ENCODE data around the gene UBE2D1.

UBE2D1 gene

DNA sequence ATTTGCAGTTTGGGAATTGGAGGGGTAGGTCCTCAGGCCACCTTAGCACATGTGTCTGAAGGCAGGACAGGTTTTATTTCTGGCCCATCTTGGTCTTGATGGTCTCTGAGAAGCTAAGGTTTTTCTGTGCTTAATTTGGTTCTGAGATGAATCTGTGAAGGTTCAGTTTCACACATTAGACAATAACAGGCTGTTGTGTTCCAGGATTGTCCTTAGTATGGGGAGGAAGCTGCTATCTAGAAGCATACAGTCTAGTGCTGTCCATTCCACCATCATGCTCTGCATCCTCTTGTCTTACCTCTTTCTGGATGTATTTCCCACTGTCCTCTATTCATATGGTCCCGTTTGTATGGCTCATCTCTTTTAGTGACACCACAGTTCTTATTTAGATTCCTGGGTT lies 7.1 kb downstream of the UBE2D1 start:
- no peak for DNase-seq

DNA sequence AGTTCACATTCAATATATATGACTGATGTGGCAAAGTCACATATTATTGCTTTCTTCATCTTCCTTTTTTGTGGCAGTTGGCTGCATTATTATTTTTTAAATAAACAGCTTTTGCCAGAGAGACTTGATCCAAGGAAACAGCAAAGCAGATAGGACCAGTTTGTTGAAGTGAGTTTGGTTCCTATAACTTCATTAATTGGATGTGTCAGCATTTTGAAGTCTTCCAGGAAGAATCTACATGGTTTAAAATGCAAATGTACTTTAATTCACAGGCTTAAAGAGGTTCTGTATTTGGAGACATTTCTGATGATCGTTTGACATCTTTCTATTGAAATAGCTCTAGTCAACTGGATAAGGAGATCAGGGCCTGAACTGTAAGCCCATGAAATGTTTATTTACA lies 13.2 kb downstream of the UBE2D1 start:
- no peak for DNase-seq

DNA sequence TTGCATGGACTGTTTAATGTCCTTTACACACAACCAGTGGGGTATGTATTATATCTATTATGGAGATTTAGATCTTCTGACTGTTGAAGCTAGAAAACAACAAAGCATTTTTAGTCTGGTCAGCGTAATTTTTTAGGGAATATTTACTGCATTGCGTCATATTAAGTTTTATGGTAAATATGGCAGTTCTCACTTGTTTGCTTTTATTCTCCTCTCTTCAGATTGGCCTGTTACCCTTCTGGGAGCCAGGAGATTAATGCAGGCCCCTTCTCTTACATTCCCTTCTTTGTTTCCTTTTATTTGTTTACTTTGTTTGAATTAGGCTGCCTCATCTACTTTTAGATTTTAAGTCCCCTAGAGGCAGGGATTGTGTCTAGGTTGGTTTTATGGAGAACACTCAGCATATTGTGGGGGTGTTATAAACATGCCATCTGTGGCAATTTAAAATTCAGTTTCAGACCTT lies 13.8 kb downstream of the UBE2D1 start:
- DNase-seq: no peak

DNA sequence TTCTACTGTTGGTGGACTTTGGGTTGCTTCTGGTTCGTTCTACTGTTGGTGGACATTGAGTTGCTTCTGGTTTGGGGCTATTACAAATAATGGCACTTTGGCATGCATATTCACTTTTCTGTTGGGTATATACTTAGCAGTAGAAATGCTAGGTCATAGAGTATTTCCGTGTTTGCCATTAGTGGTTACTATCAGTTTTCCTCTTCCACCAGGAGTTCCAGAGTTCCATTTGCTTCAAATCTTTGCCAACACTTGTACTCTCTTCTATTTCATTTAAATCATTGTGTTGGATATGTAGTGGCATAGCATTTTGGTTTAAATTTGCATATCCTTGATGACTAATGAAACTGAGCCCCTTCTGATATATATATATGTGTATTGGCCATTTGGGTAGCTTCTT lies 15.2 kb downstream of the UBE2D1 start:
- no peak for DNase-seq

DNA sequence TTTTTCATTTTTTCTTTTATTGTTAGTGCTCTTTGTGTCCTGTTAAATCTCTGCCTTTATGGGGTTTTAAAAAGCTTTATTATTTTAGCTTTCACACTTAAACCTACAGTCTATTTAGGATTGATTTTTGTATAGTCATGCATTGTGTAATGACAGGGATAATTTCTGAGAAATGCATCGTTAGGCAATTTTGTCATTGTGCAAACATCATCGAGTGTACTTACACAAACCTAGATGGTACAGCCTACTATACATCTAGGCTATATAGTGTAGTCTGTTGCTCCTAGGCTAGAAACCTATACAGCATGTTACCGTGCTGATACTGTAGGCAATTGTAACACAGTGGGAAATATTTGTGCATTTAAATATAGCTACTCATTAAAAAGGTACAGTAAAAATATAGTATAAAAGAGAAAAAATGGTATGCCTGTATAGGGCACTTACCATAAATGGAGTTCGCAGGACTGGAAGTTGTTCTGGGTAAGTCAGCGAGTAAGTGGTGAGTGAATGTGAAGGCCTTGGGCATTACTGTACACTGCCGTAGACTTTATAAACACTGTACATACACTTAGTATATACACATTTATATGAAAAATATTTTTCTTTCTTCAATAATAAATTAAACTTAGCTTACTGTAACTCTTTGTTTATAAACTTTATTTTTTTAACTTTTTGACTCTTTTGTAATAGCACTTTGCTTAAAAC lies 16.0 kb downstream of the UBE2D1 start:
- DNase-seq: no peak

DNA sequence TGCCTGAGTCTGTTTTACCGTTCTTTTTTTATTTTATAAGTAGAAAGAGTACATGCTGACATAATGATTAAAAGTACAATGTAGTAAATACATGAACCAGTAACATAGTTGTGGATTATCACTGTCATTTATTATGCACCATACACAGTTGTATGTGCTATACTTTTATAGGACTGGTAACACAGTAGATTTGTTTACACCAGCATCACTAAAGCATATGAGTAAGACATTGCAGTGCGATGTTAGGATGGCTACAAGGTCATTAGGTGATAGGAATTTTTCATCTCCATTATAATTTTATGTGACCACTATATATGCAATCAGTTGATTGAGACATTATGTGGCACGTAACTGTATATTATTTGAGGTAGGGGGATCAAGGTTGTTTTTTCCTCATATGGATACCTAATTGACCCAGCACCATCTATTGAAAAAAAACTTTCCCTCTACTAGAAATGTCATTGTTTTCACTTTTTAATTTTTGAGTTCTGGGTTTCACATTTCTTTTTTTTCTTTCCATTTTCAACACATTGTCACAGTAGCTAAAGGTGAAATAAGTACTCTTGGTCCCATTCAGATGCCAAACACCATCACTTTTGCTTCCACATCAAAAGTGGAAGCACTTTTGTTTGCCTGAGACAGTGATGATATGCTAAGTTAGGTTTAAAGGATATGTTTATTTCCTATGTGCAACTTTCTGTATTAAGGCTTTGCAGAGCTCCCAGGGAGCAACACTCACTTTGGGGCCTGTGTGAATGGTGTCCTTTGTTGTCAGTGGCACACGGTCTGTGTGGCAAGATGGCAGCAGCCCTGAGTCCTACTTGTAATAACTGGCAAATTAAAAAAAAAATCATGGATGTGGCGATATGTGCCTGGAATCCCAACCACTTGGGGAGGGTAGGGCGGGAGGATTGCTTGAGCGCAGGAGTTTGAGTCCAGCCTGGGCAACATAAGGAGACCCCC lies 17.1 kb downstream of the UBE2D1 start:
- DNase-seq: no peak

DNA sequence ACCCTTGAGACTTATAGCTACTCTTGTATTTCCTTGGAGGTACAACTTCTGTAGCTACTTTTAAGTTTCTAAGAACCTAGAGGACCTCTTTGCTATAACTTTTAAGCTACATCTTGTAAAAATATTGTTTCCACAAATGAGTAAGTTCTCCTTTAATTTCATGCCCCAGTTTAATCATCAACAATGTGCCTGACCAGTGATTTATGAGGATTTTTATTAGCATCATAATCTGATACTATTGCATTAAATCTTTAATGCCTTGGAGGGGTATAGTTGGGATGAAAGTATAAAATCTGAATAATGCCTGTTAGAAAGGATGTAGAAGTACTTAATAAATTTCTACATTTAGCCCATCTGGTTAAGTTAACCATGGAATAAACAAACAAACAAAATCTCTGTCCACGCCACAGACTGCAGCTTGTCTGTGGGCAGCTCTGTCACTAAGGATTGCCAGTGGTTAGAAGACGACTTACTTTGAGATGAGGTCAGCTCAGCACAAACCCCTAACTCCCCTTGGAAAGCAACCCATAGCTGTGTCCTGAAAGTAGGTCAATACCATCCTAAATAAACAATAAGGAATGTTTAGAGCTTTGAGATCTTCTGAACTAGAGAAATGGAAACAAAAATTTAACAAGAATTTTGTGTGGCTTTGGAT lies 18.3 kb downstream of the UBE2D1 start:
- DNase-seq: no peak

DNA sequence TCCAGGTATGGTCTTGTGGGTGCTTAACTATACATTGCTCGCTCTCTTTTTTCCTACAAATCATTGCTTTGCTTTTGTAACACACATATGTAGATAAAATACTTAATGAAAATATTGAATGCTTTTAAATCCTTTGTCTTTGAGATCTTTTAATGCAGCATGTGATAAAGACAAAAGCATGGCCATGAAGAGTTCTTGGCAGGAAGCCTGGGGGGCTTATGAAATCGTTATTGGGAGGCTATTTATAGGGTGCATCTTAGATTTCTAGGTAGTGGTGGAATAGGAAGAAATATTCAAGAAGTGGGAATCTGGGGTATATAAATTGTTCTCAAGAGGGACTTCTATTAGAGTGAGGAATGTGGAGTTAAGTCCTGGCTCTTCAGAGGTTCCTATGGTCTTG lies 21.9 kb downstream of the UBE2D1 start:
- DNase-seq: no peak

DNA sequence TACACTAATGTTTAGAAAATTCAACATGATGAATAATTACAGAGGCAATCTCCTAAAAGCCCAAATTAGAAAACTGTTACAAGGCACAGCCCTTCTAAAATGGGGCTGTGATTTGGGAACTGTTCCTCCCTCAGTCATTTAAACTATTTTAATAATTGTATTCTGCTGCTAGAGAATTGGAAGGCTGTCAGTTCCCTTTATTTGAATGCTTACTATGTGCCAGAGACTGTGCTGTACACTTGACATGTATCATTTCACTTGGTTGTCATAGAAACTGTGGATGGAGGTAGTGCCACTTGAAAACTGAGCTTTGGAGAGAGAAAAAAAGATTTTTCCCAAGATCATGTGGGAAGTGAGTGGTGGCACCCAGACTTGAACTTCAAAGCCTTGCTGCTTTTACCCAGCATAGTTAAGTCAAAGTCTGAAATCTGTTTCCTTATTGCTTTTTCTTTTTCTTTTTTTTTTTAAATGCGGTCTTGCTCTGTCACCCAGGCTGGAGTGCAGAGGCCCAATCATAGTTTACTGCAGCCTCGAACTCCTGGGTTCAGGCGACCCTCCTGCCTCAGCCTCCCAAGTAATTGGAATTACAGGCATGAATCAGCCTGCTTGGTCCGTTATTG lies 23.6 kb downstream of the UBE2D1 start:
- no peak for DNase-seq

DNA sequence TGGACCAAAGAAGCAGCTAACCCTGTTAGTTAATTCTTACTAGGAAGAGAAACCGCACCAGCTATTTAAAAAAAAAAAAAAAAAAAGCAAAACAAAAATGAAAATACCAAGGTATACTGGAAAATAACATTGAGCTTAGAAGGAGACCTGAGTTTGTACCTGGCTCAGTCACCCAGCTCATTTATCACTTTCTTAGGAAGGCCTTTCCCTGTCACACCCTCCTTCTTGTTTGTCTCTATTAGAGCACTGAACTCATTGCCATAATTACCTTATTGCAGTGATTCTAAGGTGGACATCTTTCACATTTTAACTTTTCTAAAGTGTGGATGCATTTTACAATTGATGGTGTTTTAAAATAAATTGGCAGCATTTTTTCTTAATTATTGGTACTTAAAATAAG lies 24.1 kb downstream of the UBE2D1 start:
- no peak for DNase-seq

DNA sequence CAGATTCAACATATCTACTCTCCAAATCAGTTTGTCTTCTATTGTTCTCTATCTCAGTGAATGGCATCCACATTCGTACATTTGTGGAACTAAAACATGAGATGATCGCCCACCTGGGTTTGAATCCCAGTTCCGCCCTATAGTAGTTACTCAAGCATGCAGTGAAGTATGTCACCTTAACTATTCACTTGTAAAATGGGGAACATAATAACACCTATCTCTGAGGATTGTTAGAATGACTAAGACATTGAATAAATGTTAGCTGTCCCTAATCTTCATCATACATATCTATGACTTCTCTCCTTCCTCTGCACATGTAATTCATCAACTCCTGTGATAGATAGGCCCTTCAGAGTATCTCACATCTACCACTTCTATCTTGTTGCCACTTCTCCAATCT lies 24.7 kb downstream of the UBE2D1 start:
- no peak for DNase-seq

DNA sequence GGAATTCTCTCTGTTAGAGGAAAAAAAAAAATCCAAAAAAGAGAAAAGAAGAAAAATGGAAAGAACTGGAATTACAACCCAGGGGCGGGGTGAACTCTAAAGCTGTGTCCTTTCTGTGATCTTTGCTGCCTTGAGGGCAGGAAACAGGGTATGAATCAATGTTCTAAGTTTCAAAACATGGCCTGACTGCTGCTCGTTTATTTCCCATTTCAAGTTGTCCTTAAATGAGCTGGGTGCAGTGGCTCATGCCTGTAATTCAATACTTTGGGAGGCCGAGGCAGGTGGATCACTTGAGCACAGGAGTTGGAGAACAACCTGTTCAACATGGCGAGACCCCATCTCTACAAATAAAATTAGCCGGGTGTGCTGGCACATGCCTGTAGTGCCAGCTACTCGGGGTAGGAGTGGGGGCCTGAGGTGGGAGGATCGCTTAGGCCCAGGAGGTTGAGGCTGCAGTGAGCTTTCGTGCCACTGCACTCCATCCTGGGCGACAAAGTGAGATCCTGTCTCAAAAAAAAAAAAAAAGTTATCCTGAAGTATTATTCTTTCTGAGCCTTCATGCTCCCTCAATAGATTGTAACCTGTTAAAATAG lies 25.7 kb downstream of the UBE2D1 start:
- no peak for DNase-seq

DNA sequence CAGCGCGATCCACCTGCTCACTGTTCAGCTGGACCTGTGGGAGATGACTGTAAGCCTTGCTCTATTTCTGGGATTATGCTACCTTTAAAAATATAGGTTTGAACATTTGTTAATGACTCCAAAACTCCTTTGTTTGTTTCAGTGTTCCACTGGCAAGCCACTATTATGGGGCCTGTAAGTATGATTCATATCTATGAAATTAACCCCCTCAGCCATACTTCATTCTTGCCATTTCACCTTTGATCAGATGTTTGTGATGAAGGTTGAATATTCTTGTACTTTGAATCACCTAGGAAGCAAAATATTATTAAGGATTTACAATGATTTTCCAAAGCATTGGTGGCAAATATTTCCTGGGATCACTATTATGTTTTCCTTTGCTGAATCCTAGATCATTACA lies 26.5 kb downstream of the UBE2D1 start:
- DNase-seq: no peak

DNA sequence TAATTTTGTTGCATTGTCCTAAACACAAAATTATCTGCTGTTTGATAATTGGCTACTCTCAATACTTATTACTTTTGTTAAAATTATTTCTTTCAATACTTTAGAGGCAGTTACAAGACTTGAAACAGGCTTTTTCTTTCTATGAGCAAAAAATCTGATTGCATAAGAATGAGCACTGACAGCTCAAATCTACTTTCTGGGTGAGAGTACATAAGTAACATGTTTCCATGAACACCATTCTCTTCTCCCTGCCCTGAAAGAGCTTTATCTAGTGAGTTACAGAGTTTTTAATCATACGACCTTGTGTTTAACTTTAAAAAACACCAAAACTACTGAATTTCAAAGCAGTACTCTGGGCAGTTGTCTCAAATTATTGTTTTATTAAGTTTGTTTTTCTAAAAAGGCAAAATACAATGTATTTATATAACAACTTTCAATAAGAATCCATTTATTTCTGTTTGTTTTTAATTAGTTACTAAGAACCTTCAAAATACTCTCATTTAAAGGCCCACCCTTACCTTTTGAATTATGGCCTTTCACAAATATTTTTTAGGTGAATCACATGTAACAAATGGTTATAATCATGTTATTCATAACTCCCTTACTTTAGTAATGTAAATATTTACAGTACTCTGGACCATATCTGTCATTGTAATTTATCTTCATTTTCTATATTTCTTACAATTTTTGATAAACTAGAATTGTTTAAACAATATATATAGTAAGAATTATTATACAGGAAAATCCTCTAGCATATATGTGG lies 27.4 kb downstream of the UBE2D1 start:
- no peak for DNase-seq

DNA sequence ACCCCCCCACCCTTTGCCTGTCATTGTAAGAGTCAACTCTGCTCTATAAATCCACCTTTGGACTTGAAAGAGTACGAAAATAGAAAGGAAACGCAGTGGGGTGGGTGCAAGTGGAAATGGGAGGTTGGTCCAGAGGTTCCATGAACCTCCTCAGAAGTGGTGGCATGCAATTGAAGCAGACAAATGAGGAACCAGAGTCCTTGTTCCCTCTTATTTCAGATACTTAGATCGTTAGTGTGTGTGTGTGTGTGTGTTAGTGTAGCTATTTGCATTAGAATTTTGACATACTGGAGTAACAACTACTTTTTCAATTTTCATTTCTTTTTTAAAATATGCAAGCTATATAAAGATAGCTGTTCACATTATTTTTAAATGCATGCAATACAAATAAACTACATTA lies 32.3 kb downstream of the UBE2D1 start:
- no peak for DNase-seq

DNA sequence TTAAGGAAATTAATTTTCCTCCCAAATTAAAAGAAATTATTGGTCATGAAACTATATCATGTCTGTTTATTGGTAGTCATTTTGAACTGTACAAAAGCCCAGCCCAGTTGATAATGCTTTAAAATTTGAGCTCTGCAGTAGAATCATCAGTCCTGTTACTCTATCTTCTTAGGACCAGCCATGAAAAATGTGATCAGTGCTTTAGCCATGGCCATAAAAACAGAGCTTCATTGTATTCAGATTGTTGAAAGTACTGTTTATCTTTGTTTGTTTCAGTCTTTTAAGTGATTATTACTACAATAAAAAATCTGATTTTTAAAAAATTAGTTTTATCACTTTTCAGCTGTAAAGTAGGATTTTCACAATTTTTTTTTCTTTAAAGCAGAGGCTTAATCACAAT lies 36.7 kb downstream of the UBE2D1 start:
- no peak for DNase-seq

DNA sequence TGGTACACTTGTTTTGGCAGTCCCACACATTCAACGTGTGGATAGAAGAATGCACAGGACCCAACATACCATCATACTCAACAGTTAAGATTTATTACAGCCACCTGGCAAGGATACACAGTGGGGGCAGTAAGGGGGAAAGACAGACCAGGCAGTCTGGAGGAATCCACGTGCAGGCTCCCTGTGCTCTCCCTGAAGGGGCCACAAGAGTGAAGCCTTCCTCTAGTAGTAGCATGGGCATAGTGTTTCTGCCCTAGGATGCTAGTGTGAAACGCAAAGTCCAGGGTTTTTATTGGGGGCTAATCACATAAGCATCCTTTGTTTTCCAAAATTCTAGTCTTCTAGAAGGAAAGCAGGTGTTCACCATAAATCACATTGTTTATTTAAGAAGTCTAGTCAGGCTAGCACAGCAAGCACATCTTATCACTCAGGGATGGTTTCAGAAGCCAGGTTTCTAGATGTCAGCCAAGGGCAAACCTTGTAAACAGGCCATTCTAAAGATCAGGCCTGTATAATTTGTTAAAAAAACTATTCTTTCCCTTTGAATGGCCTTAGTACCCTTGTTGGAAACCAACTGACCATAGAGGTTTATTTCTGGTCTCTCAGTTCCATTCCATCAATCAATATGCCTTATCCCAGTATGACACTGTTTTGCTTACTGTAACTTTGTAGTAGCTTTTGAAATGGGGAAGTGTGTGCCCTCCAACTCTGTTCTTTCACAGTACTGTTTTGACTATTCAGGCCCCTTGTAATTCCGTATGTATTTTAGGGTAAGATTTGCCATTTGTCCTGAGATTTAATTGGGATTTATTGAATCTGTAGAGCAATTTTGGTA lies 38.0 kb downstream of the UBE2D1 start:
- DNase-seq: no peak

DNA sequence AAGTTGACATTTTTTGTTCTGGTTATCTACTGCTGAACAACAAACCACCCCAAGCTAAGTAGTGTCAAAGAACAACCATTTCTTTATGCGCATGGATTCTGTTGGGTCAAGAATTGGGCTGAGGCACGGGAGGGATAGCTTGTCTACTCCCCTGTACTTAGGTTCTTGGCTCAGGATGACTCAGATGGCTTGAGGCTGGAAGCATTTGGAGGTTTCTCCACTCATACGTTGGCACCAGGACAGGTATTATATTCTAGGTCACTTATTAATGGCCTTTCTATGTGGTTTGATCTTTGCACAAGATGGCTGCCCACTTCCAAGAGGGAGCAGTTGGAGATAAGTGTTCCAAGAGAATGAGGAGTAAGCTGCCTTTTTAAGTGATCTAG lies 38.6 kb downstream of the UBE2D1 start:
- DNase-seq: no peak

DNA sequence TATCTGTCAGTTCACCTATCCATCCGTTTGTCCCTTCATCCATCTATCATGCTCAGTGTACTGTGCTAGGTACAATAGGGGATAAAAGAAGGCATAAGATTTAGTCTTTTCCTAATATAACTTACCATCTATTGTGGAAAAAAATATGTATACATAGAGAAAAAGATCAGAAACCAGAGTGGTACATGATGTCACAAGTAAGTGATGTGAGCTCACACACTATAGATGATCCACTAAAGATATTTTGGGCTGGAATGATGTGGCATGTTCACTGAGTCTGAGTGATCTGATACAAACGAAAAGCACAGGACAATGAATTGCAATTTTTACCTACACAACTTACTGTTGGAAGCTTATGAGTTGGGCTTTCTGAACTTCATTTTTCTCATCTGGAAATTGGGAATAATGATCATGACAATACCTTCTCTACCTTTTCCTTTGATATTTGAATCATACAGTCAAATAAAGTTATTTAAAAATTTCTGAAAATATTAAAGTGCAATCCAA lies 47.7 kb downstream of the UBE2D1 start:
- no peak for DNase-seq

DNA sequence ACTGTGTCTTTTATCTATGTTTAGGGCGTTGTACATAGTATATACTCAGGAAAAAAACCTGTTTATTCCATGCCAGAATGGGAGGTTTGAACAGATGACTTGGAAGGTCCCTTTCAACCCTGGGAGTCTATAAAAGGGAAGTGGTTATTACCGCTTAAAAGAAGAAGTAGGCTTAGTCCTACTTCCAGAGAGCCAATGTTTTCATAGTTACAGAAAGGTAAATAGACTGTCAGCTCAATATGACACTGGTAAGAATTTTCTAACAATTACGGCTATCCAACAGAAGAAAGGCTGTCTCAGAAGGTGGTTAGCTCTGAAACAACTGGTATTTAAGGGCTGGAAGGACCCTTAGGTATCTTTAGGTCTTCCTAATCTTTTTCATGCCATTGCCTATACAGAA lies 49.3 kb downstream of the UBE2D1 start:
- no peak for DNase-seq

DNA sequence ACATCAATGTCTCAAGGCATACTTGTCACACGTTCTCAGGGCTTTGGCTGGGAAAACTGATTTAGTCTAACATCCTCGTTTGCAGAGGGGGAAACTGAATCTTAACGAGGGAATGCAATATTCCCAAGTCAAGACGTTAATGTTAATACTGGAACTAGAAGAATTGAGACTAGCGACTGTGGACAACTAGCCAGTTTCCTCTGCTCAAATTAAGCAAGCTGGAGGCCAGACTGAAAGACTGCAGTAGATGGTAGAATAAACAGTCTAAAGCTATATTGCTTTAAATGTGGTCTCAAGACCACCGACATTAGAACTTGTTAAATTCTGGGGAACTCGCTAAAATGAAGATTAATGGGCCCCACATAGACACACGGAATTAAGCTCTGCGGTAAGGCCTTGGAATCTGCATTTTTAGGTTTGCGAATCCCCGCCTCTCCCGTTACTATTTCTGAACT lies 49.8 kb downstream of the UBE2D1 start:
- DNase-seq: peak; percentile 4

Measured in fibroblast of skin of right biceps (primary cell).